Tibial nerve (tissue), 3 donors: Measurements from ENCODE around the gene GRIN1.

Source experiments
- POLR2A ChIP-seq, 2 donors: fragments of 450-650 bp; IDR thresholded peaks; one replicate each; pipeline ENCODE4 v1.6.1; 2017; ENCODE audit warnings: antibody characterized with exemption in 2 of 2, mild to moderate bottlenecking in 2 of 2, moderate library complexity in 2 of 2
- TF ChIP-seq, protein P1 (sequence below), 5 experiments: fragments of 200-600 bp in 3 of 5; fragments of 450-650 bp in 2 of 5; sonication (generic) in 3 of 5; IDR thresholded peaks; one replicate each; pipeline ENCODE4 v1.5.1; 2016 to 2019; ENCODE audit warnings: antibody characterized with exemption in 5 of 5, mild to moderate bottlenecking in 3 of 5, moderate library complexity in 2 of 5

DNA sequence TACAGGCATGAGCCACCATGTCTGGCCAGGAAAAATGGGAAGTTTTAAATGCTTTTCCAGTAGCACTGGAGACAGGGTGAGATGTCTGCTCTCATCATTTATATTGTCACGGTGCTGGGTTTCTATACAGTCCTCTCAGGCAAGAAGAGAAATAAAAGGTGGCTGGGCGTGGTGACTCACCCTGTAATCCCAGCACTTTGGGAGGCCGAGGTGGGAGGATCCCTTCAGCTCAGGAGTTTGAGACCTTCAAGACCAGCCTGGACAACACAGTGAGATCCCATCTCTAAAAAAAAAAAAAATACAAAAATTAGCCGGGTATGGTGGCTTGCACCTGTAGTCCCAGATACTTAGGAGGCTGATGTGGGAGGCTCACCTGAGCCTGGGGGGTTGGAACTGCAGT is 4.8 kb upstream of the GRIN1 start:
- TF ChIP-seq, protein P1, sequence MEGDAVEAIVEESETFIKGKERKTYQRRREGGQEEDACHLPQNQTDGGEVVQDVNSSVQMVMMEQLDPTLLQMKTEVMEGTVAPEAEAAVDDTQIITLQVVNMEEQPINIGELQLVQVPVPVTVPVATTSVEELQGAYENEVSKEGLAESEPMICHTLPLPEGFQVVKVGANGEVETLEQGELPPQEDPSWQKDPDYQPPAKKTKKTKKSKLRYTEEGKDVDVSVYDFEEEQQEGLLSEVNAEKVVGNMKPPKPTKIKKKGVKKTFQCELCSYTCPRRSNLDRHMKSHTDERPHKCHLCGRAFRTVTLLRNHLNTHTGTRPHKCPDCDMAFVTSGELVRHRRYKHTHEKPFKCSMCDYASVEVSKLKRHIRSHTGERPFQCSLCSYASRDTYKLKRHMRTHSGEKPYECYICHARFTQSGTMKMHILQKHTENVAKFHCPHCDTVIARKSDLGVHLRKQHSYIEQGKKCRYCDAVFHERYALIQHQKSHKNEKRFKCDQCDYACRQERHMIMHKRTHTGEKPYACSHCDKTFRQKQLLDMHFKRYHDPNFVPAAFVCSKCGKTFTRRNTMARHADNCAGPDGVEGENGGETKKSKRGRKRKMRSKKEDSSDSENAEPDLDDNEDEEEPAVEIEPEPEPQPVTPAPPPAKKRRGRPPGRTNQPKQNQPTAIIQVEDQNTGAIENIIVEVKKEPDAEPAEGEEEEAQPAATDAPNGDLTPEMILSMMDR (IDR thresholded peaks at IDR 0.05): no peak
- no peak for TF ChIP-seq POLR2A (IDR thresholded peaks at IDR 0.05)
